Testis (tissue), 2 donors: ENCODE data around the gene BMP6.

Experiments used
- CTCF ChIP-seq, 3 experiments: fragments of 450-650 bp in 2 of 3; fragments of 200-600 bp in 1 of 3; sonication (generic) in 1 of 3; IDR thresholded peaks; one replicate each; pipeline ENCODE4 v1.5.1; 2016 to 2019; ENCODE audit warnings: antibody characterized with exemption in 3 of 3, mild to moderate bottlenecking in 2 of 3, moderate library complexity in 1 of 3
- POLR2A ChIP-seq: fragments of 450-650 bp; IDR thresholded peaks from one replicate; pipeline ENCODE4 v1.6.1; 2017; ENCODE audit warnings: antibody characterized with exemption, mild to moderate bottlenecking, moderate library complexity

- no peak for TF ChIP-seq CTCF (IDR thresholded peaks at IDR 0.05)
- no peak for TF ChIP-seq POLR2A
Observed at GRCh38 chr6:7899889-7900213, 174.0 kb downstream of the BMP6 start.
